ENCODE data around the gene LENG9.

DNA sequence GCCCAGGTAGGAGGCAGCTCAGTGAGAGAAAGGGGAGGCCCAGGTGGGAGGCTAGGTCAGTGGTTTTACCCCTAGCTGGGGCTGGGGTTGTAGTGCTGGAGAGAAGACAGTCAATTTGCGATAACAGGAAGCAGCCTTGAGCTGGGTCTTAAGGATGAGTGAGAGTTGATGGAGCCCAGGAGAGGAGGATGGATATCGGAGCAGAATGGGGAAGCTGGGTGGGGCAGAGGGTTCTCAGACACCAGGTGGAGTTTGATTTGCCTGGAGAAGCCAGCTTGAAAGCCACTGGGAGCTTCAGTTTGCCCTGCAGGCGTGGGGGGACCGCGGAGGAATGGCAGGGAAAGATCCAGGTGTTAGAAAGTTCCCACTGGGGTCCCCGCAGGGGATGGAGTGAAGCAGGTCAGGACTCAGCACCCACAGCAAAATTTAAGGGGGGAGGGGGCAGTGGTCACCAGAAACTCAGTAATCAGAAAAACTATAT is 10.4 kb upstream of the LENG9 start:
- TF ChIP-seq CTCF (IDR thresholded peaks at IDR 0.05): no peak
- TF ChIP-seq POLR2AphosphoS5 (IDR thresholded peaks at IDR 0.05; ENCODE audit: low read depth, low read length): no peak

All from Panc1 (cell line).